DOHH2 (cell line): ENCODE measurements around the gene ARHGEF4.

Source experiments
- CTCF ChIP-seq: fragments of 200-600 bp; sonication (generic); IDR thresholded peaks from one replicate; pipeline ENCODE4 v1.5.1; 2014; ENCODE audit warnings: antibody characterized with exemption, mild to moderate bottlenecking, low read depth, low read length; ENCODE audit not compliant: poor library complexity, severe bottlenecking
- EZH2phosphoT487 ChIP-seq: fragments of 200-600 bp; sonication (generic); IDR thresholded peaks from 2 replicates; pipeline ENCODE4 v1.6.1; 2017; ENCODE audit warnings: borderline replicate concordance, mild to moderate bottlenecking, antibody characterized with exemption, low read length, moderate library complexity, mixed read lengths

GRCh38 chr2:131035826-131036231 lies 199.1 kb downstream of the ARHGEF4 start:
- TF ChIP-seq CTCF (no peak), EZH2phosphoT487 (no peak)
